ENCODE measurements around the gene ANKRD44.

ANKRD44 gene

DNA sequence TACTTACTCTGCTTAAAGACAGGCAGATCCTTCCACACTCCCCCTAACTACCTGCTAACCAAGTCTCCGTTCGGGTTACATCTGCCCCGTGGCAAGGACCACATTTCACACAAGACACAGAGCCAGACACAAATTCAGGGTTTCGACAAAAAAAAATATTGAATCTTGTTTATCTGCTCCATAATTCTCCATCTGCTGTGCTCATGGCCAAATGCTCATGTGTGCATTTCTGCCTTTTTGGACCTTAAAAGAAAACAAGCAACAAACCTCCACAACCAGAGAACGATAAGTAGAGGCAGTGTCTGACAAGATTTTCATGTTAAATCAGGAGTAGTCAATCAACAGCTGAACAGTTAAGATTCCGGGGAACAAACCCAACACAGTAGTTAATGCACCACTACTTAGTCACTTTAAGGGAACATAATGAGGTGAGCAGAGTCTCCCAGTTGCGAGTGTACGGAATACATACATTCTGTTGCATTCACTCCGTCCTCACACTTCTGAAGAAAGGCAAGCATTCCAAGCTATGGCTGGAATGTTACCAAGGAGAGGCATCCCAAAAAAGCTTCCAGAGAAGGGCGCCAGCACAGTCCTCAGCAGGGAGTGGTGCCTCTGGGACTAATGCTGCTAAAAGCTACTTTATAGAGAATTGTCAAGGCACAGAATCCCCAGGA, 121.0 kb downstream of the ANKRD44 start:
- H3K9me3 Mint-ChIP-seq, result no peaks in the 10 kb centered on the region
- H3K27me3 Mint-ChIP-seq, result no peaks in the 10 kb centered on the region
- H3K4me3 Mint-ChIP-seq, result no peak overlapping the region
- peaks cover 86% of the 10 kb centered on the region for H3K4me1 Mint-ChIP-seq
- H3K36me3 Mint-ChIP-seq, result peaks cover 8% of the 10 kb centered on the region
- H3K27ac Mint-ChIP-seq, result peak overlapping the region; percentile 90

DNA sequence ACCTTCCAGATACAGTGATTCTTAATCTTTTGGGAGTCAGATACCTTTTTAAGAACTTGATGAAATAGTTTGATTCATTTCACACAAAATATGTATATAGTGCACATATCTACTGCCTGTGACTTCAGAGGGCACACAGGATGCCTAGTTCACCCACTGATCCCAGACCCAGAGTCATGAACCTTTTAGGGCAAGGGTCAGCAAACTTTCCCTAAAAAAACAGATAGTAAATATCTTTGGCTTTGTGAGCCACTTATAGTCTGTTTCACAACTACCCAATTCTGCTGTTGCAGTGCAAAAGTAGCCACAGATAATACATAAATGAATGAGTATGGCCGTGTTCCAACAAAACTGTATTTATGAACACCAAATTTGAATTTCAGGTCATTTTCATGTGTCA, 124.9 kb downstream of the ANKRD44 start:
- H3K4me1 Mint-ChIP-seq, result peaks cover 93% of the 10 kb centered on the region
- H3K4me3 Mint-ChIP-seq, result peak overlapping the region; percentile 40
- H3K9me3 Mint-ChIP-seq, result no peaks in the 10 kb centered on the region
- peaks cover 34% of the 10 kb centered on the region for H3K36me3 Mint-ChIP-seq
- peak overlapping the region; percentile 24 for H3K27ac Mint-ChIP-seq
- no peaks in the 10 kb centered on the region for H3K27me3 Mint-ChIP-seq

DNA sequence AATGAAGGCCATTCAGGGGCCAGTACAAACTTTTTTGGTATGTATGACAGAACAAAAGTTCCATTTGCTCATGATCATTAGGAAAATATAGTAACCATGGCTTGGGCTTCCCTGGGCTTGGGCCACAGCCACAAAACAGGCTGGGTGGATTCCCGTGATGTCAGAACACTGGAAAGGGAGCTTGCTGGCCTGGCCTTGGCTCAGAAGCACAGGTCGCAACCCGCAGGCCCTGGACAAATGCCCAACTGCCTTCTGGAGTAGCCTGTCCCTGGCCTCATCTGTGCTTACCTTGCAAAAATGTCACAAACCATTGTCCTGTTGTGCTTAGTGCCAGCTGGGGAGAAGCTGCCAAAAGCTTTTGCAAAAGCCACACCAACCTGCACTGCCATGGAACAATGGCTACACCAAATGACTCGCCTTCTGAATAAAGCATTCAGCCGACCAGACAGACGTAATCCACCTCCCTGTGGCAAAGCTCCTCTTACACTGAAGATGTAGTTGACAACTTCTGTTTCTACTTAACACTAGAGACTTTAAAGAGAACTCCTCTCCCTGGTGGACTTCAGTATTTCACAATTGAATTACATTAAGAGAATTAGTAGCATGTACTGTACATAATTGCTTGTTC, 125.5 kb downstream of the ANKRD44 start:
- Mint-ChIP-seq H3K36me3 (peaks cover 34% of the 10 kb centered on the region), H3K27ac (peak overlapping the region; percentile 24)

GRCh38 chr2:197183355-197183754, 127.2 kb downstream of the ANKRD44 start:
- Mint-ChIP-seq H3K36me3 (peaks cover 38% of the 10 kb centered on the region), H3K4me3 (no peak overlapping the region), H3K27me3 (no peaks in the 10 kb centered on the region), H3K27ac (peak overlapping the region; percentile 33), H3K9me3 (no peaks in the 10 kb centered on the region), H3K4me1 (peaks cover 92% of the 10 kb centered on the region)

More for the DNA sequence above, 125.5 kb downstream of the ANKRD44 start:
- Mint-ChIP-seq H3K27me3 (no peaks in the 10 kb centered on the region), H3K4me3 (peak overlapping the region; percentile 40), H3K9me3 (no peaks in the 10 kb centered on the region), H3K4me1 (peaks cover 93% of the 10 kb centered on the region)

GRCh38 chr2:197182668-197183067, 127.9 kb downstream of the ANKRD44 start:
- H3K27me3 Mint-ChIP-seq, result no peaks in the 10 kb centered on the region
- H3K4me1 Mint-ChIP-seq, result peaks cover 85% of the 10 kb centered on the region
- H3K27ac Mint-ChIP-seq, result peak overlapping the region; percentile 26
- H3K9me3 Mint-ChIP-seq, result no peaks in the 10 kb centered on the region
- H3K4me3 Mint-ChIP-seq, result no peak overlapping the region
- peaks cover 38% of the 10 kb centered on the region for H3K36me3 Mint-ChIP-seq

DNA sequence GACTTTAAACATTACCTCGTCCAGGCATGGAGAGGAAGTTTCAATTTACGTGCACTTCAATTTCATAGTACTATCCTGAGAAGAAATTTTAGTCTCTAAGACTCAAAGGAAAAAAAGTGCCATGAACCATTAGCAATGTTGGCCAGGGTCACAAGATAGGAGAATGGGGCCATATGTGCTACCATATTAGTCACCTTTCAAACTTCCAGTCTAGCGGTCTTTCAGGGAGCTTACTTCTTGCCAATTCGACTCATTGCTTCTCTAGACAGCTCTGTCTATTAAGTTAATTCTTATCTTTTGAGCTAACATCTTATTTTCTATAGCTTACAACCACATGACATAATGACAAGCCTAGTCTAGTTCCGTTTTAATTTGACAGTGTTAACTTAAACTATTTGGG, 129.1 kb downstream of the ANKRD44 start:
- Mint-ChIP-seq H3K27ac (peak overlapping the region; percentile 59), H3K27me3 (no peaks in the 10 kb centered on the region), H3K4me3 (no peak overlapping the region), H3K36me3 (peaks cover 38% of the 10 kb centered on the region), H3K4me1 (peaks cover 77% of the 10 kb centered on the region), H3K9me3 (no peaks in the 10 kb centered on the region)

DNA sequence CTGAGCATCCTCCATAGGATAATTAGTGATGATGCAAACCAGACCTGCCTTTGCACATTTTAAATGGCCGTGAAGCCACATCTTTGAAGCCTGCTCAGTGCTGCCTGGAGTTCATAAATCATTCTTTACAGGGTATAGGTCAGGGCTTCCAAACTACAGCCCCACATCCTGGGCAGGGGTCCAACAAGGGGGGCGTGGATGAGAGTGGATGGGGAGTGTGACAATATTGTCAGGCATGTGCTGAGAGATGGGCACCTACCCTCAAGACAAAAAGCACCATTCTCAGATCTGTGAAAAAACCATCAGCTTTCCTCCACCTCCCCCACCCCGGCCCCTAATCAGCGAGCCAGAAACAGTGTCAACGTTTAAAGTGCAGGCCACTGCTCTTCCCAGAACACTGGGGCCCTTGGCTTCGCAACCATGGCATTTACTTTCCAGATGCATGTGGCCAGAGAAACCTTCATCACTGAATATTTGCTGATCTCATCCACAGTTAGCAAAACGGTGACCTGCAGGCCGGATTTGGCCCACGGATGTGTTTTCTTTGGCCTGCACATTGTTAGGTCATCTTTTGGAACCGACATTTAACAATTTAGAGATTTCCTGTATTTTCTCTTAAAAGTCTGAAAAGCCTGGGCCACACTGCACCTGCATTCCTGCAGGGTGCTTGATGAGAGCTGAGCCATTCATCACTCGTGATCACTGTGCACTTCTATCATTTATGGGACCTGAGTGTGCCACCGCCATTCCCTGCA, 130.7 kb downstream of the ANKRD44 start:
- H3K36me3 Mint-ChIP-seq, result peaks cover 31% of the 10 kb centered on the region
- H3K4me3 Mint-ChIP-seq, result no peak overlapping the region
- H3K9me3 Mint-ChIP-seq, result no peaks in the 10 kb centered on the region
- peak overlapping the region; percentile 53 for H3K27ac Mint-ChIP-seq
- no peaks in the 10 kb centered on the region for H3K27me3 Mint-ChIP-seq
- peaks cover 78% of the 10 kb centered on the region for H3K4me1 Mint-ChIP-seq

DNA sequence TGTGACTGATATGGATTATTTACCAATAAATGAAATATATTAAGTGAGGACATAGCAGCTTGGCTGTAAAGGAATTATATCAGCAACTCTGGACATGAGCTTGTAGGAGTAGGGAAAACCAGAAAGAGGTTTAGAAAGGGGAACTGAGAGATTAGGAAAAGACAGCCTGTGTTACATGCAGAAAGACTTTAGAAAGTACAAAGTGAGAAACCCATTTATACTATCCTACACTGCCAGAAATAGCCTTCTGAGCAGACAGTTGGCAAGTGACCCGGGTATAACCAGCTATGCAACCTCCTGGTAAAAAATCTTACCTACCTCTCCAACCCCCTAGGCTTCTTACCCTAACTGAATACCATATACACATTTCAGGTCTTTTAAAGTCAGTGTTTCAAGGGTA, 134.1 kb downstream of the ANKRD44 start:
- H3K4me3 Mint-ChIP-seq, result no peak overlapping the region
- H3K4me1 Mint-ChIP-seq, result peaks cover 69% of the 10 kb centered on the region
- peak overlapping the region; percentile 33 for H3K27ac Mint-ChIP-seq
- no peaks in the 10 kb centered on the region for H3K27me3 Mint-ChIP-seq
- H3K36me3 Mint-ChIP-seq, result peaks cover 9% of the 10 kb centered on the region
- no peaks in the 10 kb centered on the region for H3K9me3 Mint-ChIP-seq

DNA sequence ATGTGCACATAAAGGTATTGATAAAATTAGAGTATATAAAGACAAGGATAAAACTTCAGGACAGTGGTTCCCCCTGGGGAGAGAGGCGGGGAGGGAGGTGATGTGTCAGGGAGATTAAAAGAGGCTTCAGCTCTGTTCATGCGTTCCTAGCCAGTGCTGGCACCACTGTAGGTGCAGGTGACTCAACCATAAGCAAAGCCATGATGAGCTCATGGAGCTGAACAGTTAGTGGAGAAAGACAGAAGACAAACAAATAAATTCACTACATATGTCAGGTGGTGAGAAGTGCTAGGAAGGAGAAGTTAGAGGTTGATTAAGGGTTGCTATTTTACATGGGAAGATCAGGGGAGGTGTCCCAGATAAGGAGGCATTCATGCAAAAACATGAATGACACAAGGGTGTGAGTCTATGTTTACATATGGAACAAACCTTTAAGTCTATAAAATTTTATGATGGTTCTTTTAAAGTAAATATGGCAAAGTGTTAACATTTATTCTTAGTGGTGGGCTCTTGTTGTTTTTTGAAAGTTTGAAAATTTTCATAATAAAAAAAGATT, 136.0 kb downstream of the ANKRD44 start:
- H3K4me3 Mint-ChIP-seq, result no peak overlapping the region
- H3K9me3 Mint-ChIP-seq, result no peaks in the 10 kb centered on the region
- H3K27ac Mint-ChIP-seq, result peak overlapping the region; percentile 66
- H3K36me3 Mint-ChIP-seq, result peaks cover 4% of the 10 kb centered on the region
- H3K4me1 Mint-ChIP-seq, result peaks cover 69% of the 10 kb centered on the region
- no peaks in the 10 kb centered on the region for H3K27me3 Mint-ChIP-seq

GRCh38 chr2:197171582-197171981, 139.0 kb downstream of the ANKRD44 start:
- peaks cover 84% of the 10 kb centered on the region for H3K4me1 Mint-ChIP-seq
- peak overlapping the region; percentile 66 for H3K27ac Mint-ChIP-seq
- no peaks in the 10 kb centered on the region for H3K9me3 Mint-ChIP-seq
- no peaks in the 10 kb centered on the region for H3K36me3 Mint-ChIP-seq
- H3K4me3 Mint-ChIP-seq, result no peak overlapping the region
- no peaks in the 10 kb centered on the region for H3K27me3 Mint-ChIP-seq

DNA sequence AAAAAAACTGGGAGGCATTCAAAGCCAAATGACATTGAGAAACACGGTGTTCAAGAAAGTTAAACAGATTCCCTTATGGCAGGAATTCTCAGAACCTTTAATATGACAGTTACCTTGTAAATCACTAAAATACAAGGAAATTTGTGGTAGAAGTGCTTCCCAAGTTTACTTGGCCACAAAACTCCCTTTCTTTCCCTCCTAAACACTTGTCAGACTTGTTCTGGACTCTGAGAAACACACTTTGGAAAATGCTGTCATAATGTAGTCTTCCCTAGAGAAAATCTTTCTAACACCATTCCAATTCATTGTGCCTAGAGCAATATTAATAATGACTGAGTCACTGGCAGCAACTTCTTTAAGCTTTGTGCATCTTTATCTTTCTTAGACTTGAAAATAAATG, 140.4 kb downstream of the ANKRD44 start:
- Mint-ChIP-seq H3K27me3 (no peaks in the 10 kb centered on the region), H3K4me3 (no peak overlapping the region), H3K36me3 (no peaks in the 10 kb centered on the region), H3K9me3 (no peaks in the 10 kb centered on the region), H3K27ac (peak overlapping the region; percentile 44), H3K4me1 (peaks cover 82% of the 10 kb centered on the region)

- peaks cover 78% of the 10 kb centered on the region for H3K4me1 Mint-ChIP-seq
- H3K36me3 Mint-ChIP-seq, result peaks cover 4% of the 10 kb centered on the region
- no peaks in the 10 kb centered on the region for H3K9me3 Mint-ChIP-seq
- H3K4me3 Mint-ChIP-seq, result no peak overlapping the region
- peak overlapping the region; percentile 90 for H3K27ac Mint-ChIP-seq
- H3K27me3 Mint-ChIP-seq, result no peaks in the 10 kb centered on the region
These were observed 141.9 kb downstream of the ANKRD44 start for GRCh38 chr2:197168705-197169104.

DNA sequence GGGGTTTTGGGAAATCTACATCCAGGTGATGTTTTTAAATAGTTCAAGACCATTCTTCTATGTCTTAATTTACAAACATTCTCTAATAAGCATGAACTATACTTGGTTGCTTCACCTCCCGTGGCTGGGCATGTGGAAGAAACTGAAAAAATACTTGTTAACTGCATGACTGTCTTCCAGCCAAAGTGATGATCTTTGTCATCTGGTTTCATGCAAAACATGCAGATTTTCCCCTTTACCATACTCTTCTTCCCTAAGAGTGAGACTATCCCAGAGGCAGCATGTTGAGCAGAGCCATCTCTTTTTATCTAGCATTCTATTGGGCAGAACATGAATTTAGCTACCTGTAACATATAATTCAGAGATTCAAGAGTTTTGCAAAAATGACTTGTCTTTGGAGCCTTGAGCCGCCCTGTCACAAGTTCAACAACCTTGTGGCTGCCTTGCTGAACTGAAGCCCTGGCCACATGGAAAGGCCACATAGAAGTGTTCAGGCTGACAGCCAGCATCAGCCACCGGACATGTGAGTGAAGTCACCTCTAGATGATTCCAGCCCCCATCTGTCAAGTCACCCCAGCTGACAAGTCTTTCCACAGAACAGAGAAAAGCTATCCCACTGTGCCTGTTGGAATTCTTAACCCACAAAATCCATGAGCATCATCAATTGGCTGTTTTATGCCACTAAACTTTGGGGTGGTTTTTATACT, 142.8 kb downstream of the ANKRD44 start:
- no peaks in the 10 kb centered on the region for H3K9me3 Mint-ChIP-seq
- peak overlapping the region; percentile 81 for H3K27ac Mint-ChIP-seq
- H3K4me3 Mint-ChIP-seq, result no peak overlapping the region
- peaks cover 80% of the 10 kb centered on the region for H3K4me1 Mint-ChIP-seq
- peaks cover 4% of the 10 kb centered on the region for H3K36me3 Mint-ChIP-seq
- no peaks in the 10 kb centered on the region for H3K27me3 Mint-ChIP-seq

- no peak overlapping the region for H3K4me3 Mint-ChIP-seq
- H3K9me3 Mint-ChIP-seq, result no peaks in the 10 kb centered on the region
- H3K27me3 Mint-ChIP-seq, result no peaks in the 10 kb centered on the region
- peak overlapping the region; percentile 93 for H3K27ac Mint-ChIP-seq
- H3K36me3 Mint-ChIP-seq, result peaks cover 4% of the 10 kb centered on the region
- H3K4me1 Mint-ChIP-seq, result peaks cover 86% of the 10 kb centered on the region
These were observed 145.6 kb downstream of the ANKRD44 start for GRCh38 chr2:197165020-197165419.

DNA sequence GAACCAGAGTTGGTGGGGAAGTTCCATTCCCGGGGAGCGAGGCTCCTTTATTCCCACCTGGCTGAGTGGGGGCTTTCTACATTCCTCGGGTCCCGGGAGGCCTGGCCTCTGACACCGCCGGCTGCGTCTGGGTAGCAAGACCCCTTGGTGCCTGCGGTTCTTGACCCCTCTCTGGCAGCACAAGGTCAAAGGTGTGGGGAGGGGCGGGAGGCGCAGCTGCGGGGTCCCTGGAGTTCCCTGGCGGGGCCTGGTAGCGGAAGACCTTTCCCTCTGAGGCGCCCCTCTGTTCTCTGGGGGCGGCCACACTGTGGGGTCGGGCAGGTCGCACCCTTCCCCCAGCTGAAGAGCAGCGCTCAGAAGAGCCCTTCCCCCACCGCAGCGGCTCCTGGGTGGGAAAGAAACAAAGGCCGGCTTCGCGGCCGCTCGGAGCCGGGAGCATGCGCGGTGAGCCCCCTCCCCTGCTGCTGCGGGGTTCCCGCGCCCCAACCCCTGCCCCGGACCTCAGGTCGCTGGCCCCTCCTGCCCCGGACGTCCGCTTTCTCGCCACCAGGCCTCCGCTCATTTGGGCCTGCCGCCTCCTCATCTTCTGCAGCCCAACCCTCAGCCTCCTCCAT, 146.3 kb downstream of the ANKRD44 start:
- H3K4me1 Mint-ChIP-seq, result peaks cover 88% of the 10 kb centered on the region
- H3K27me3 Mint-ChIP-seq, result no peaks in the 10 kb centered on the region
- H3K36me3 Mint-ChIP-seq, result peaks cover 4% of the 10 kb centered on the region
- no peak overlapping the region for H3K4me3 Mint-ChIP-seq
- peak overlapping the region; percentile 93 for H3K27ac Mint-ChIP-seq
- H3K9me3 Mint-ChIP-seq, result no peaks in the 10 kb centered on the region

All from activated naive CD4-positive, alpha-beta T cell treated with anti-CD3 and anti-CD28 coated beads, Interleukin-2, amount 50 U/mL, for 24 hours (primary cell).